Neural cell (in vitro differentiated cells): ENCODE measurements around the gene AQP6. TPM values are rescaled to one million over a fixed set of nuclear protein-coding genes. Genes with fewer than 3 reads are reported as not detected.

ENCODE experiments used
- H2AFZ ChIP-seq: fragments of 200-600, 300-800 bp; sonication (generic), shearing (Covaris generic); 2 replicates; pipeline ENCODE4 v1.6.0; 2014; ENCODE audit warnings: low read depth, mild to moderate bottlenecking, antibody characterized with exemption, low read length, moderate library complexity
- H3F3A ChIP-seq: fragments of 200-600 bp; shearing (Covaris generic); 2 replicates; pipeline ENCODE4 v1.6.1; 2016; ENCODE audit warnings: mild to moderate bottlenecking, moderate library complexity, mixed read lengths, antibody characterized with exemption, low read length; ENCODE audit not compliant: insufficient read depth, poor library complexity, severe bottlenecking
- H3K27ac ChIP-seq: fragments of 200-600, 300-800 bp; sonication (generic), shearing (Covaris generic); 2 replicates; pipeline ENCODE4 v1.5.1; 2014; ENCODE audit warnings: mild to moderate bottlenecking, low read length, moderate library complexity
- H3K27me3 ChIP-seq: fragments of 300-800, 200-600 bp; sonication (generic), shearing (Covaris generic); 2 replicates; pipeline ENCODE4 v1.6.0; 2014; ENCODE audit warnings: mild to moderate bottlenecking, low read depth, low read length, moderate library complexity; ENCODE audit not compliant: insufficient read depth
- H3K36me3 ChIP-seq: fragments of 300-800, 200-600 bp; sonication (generic), shearing (Covaris generic); 2 replicates; pipeline ENCODE4 v1.5.1; 2014; ENCODE audit warnings: mild to moderate bottlenecking, antibody characterized with exemption, low read length, moderate library complexity; ENCODE audit not compliant: insufficient read depth
- H3K4me2 ChIP-seq: fragments of 300-800, 200-600 bp; sonication (generic), shearing (Covaris generic); 2 replicates; pipeline ENCODE4 v1.6.0; 2014; ENCODE audit warnings: mild to moderate bottlenecking, low read length
- H3K4me3 ChIP-seq: fragments of 300-800, 200-600 bp; sonication (generic), shearing (Covaris generic); 2 replicates; pipeline ENCODE4 v1.5.1; 2014; ENCODE audit warnings: mild to moderate bottlenecking, low read length, moderate library complexity
- H3K79me2 ChIP-seq: fragments of 200-600 bp; shearing (Covaris generic); replicated peaks from 2 replicates; pipeline ENCODE4 v1.6.0; 2014; ENCODE audit warnings: mild to moderate bottlenecking, low read length, moderate library complexity; ENCODE audit not compliant: insufficient read depth
- H3K9ac ChIP-seq: fragments of 300-800, 200-600 bp; sonication (generic), shearing (Covaris generic); 2 replicates; pipeline ENCODE4 v1.6.1; 2016; ENCODE audit warnings: mild to moderate bottlenecking, low read length, mixed read lengths
- H3K9me2 ChIP-seq: fragments of 200-600 bp; shearing (Covaris generic); 2 replicates; pipeline ENCODE4 v1.6.1; 2016; ENCODE audit warnings: mild to moderate bottlenecking, low read length, mixed read lengths; ENCODE audit not compliant: insufficient read depth
- H3K9me3 ChIP-seq: fragments of 200-600, 300-800 bp; sonication (generic), shearing (Covaris generic); 2 replicates; pipeline ENCODE4 v1.6.1; 2016; ENCODE audit warnings: mild to moderate bottlenecking, mixed run types, low read length, moderate library complexity, mixed read lengths
- H4K20me1 ChIP-seq: fragments of 200-600 bp; shearing (Covaris generic); 2 replicates; pipeline ENCODE4 v1.6.1; 2016; ENCODE audit warnings: mild to moderate bottlenecking, mixed run types; ENCODE audit not compliant: insufficient read depth
- CTCF ChIP-seq: fragments of 450-650 bp; IDR thresholded peaks from 2 replicates; pipeline ENCODE4 v1.5.1; 2014; ENCODE audit warnings: antibody characterized with exemption, mild to moderate bottlenecking, moderate library complexity; ENCODE audit not compliant: poor library complexity, severe bottlenecking
- EP300 ChIP-seq: fragments of 450-650 bp; conservative IDR thresholded peaks from 2 replicates; pipeline ENCODE4 v1.6.1; 2014; ENCODE audit warnings: antibody characterized with exemption, mild to moderate bottlenecking, moderate library complexity; ENCODE audit not compliant: poor library complexity, severe bottlenecking
- EZH2 ChIP-seq: fragments of 200-600, 300-800 bp; shearing (Covaris generic), sonication (generic); IDR thresholded peaks from 2 replicates; pipeline ENCODE4 v1.6.1; 2014; ENCODE audit warnings: antibody characterized with exemption, low read length, borderline replicate concordance, mild to moderate bottlenecking; ENCODE audit not compliant: insufficient read depth, poor library complexity, severe bottlenecking
- MXI1 ChIP-seq: fragments of 450-650 bp; conservative IDR thresholded peaks from 2 replicates; pipeline ENCODE4 v1.6.1; 2014; ENCODE audit warnings: antibody characterized with exemption, mild to moderate bottlenecking; ENCODE audit not compliant: poor library complexity, severe bottlenecking
- POLR2AphosphoS5 ChIP-seq: IDR thresholded peaks from 2 replicates; pipeline ENCODE4 v1.6.1; 2012
- RAD21 ChIP-seq: fragments of 450-650 bp; conservative IDR thresholded peaks from 2 replicates; pipeline ENCODE4 v1.6.1; 2014; ENCODE audit warnings: antibody characterized with exemption, mild to moderate bottlenecking, moderate library complexity
- REST ChIP-seq: IDR thresholded peaks from 2 replicates; pipeline ENCODE4 v1.6.1; 2012; ENCODE audit warnings: borderline replicate concordance
- SMC3 ChIP-seq: fragments of 450-650 bp; conservative IDR thresholded peaks from 2 replicates; pipeline ENCODE4 v1.6.1; 2014; ENCODE audit warnings: antibody characterized with exemption, mild to moderate bottlenecking, moderate library complexity; ENCODE audit not compliant: poor library complexity
- TAF1 ChIP-seq: IDR thresholded peaks from 2 replicates; pipeline ENCODE4 v1.6.1; 2012; ENCODE audit warnings: low read depth
- polyA plus RNA-seq: library from polyadenylated mRNA; depleted of rRNA; stranded (reverse); fragments of >200 nt; gene quantifications from 2 replicates; pipeline ENCODE4 v1.2.3, GENCODE V29; 2014

Gene AQP6
- polyA plus RNA-seq, 1 donor from 2014 or later = not detected

- no peaks in the 10 kb centered on the region for H3F3A ChIP-seq
- no peaks in the 10 kb centered on the region for H3K9me3 ChIP-seq
- no peaks in the 10 kb centered on the region for H3K27me3 ChIP-seq
- H3K9me2 ChIP-seq = no peaks in the 10 kb centered on the region
- H2AFZ ChIP-seq = no peak overlapping the region
- H4K20me1 ChIP-seq = no peaks in the 10 kb centered on the region
- H3K79me2 ChIP-seq = no peaks in the 10 kb centered on the region
- H3K27ac ChIP-seq = no peak overlapping the region
- TF ChIP-seq POLR2AphosphoS5 (no peak), TAF1 (no peak), RAD21 (no peak), EP300 (no peak), CTCF (no peak), REST (no peak), SMC3 (no peak)
- H3K9ac ChIP-seq = no peak overlapping the region
- H3K4me3 ChIP-seq = no peak overlapping the region
- H3K4me2 ChIP-seq = no peak overlapping the region
- H3K36me3 ChIP-seq = no peaks in the 10 kb centered on the region
Observed at GRCh38 chr12:49937639-49938300, 35.0 kb upstream of the AQP6 start.

DNA sequence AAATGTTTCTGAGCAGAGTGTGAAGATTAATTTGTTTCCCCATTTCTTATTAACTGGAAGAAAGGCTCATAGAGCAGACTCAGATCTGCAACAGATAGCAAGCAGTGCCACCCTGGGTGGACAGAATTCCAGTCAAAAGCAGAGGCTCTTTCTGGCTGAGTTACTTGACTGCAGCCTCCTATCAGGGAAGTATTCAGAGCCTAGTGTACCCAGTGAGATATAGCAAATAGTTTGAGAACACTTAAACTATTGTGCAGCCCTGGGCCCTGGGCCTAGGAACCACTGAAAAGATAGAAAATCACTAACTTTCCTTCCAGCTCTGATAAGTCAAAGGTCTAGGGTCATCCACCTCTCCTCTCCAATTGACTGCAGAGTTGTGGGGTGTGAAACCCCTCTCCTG lies 33.4 kb upstream of the AQP6 start:
- Histone ChIP-seq H3K79me2 (no peaks in the 10 kb centered on the region), H3K27ac (no peak overlapping the region), H3K9ac (no peak overlapping the region), H3K4me2 (no peak overlapping the region), H3K9me3 (no peaks in the 10 kb centered on the region), H3K4me3 (no peak overlapping the region), H3K36me3 (no peaks in the 10 kb centered on the region), H3K27me3 (no peaks in the 10 kb centered on the region), H2AFZ (no peak overlapping the region), H3F3A (no peaks in the 10 kb centered on the region), H3K9me2 (no peaks in the 10 kb centered on the region), H4K20me1 (no peaks in the 10 kb centered on the region)
- no peak for TF ChIP-seq TAF1
- TF ChIP-seq SMC3 = no peak

GRCh38 chr12:49939707-49940106 lies 33.0 kb upstream of the AQP6 start:
- no peaks in the 10 kb centered on the region for H3F3A ChIP-seq
- H3K4me2 ChIP-seq = no peak overlapping the region
- TF ChIP-seq RAD21 = no peak
- TF ChIP-seq EZH2 = no peak
- TF ChIP-seq TAF1 = no peak
- no peak for TF ChIP-seq SMC3
- no peak for TF ChIP-seq REST
- TF ChIP-seq POLR2AphosphoS5 = no peak
- no peak for TF ChIP-seq MXI1
- H3K79me2 ChIP-seq = no peaks in the 10 kb centered on the region
- H3K36me3 ChIP-seq = no peaks in the 10 kb centered on the region
- no peaks in the 10 kb centered on the region for H4K20me1 ChIP-seq
- no peaks in the 10 kb centered on the region for H3K27me3 ChIP-seq
- H3K4me3 ChIP-seq = no peak overlapping the region
- no peak overlapping the region for H3K9ac ChIP-seq
- H2AFZ ChIP-seq = no peak overlapping the region
- H3K9me3 ChIP-seq = no peaks in the 10 kb centered on the region
- H3K27ac ChIP-seq = no peak overlapping the region
- no peaks in the 10 kb centered on the region for H3K9me2 ChIP-seq
